ENCODE results near the gene C5AR1.

C5AR1 gene

GRCh38 chr19:47302249-47302648 lies 7.4 kb upstream of the C5AR1 start:
- DNase-seq (ENCODE audit: insufficient read length) (no peak), FAIRE-seq (no peak)
- TF ChIP-seq POLR2A (IDR thresholded peaks at IDR 0.05; ENCODE audit: low read depth, low read length) (no peak), POLR2AphosphoS5 (IDR thresholded peaks at IDR 0.05; ENCODE audit: low read depth, low read length) (no peak), TAF1 (IDR thresholded peaks at IDR 0.05; ENCODE audit: borderline replicate concordance, low read depth, low read length) (no peak)

DNA sequence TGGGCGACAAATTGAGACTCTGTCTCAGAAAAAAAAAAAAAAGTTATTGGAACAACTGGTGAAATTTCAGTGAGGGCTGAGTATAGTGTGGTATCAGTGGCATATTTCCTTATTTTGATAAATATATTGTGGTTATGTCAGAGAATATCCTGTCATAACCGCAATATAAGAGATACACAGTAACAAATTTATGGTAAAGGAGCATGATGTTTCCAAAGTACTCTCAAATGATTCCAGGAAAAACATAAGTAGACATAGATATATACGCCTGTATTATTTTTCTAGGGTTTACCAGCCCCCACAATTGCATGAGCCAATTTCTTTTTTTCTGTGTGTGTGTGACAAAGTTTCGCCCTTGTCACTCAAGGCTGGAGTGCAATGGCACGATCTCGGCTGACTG lies 5.7 kb upstream of the C5AR1 start:
- FAIRE-seq, result no peak
- DNase-seq (ENCODE audit: insufficient read length), result no peak
- no peak for TF ChIP-seq POLR2AphosphoS5 (IDR thresholded peaks at IDR 0.05; ENCODE audit: low read depth, low read length)
- TF ChIP-seq POLR2A (IDR thresholded peaks at IDR 0.05; ENCODE audit: low read depth, low read length), result no peak
- no peak for TF ChIP-seq TAF1 (IDR thresholded peaks at IDR 0.05; ENCODE audit: borderline replicate concordance, low read depth, low read length)

DNA sequence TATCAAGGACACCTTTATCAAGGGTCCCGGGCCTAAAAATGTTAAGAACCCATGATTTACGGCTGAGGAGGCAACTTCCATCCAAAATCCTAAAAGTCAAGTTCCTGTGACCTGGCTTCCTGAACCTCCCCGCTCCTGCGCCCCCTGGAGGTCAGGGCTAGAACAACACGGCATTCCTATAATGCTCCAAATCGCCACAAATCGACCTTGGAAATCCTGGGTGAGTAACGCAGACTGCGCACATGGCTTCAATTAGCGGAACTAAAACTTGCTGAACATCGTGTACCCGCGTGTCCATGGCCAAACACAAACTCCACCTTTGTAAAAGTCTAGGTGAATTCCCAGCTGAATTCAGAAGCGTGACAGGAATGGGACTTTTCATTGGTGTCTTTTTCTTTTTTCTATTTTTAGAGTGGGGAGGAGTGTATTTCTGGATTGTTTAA lies 4.3 kb upstream of the C5AR1 start:
- TF ChIP-seq POLR2A (IDR thresholded peaks at IDR 0.05; ENCODE audit: low read depth, low read length) (no peak), POLR2AphosphoS5 (IDR thresholded peaks at IDR 0.05; ENCODE audit: low read depth, low read length) (no peak), TAF1 (IDR thresholded peaks at IDR 0.05; ENCODE audit: borderline replicate concordance, low read depth, low read length) (no peak)
- no peak for DNase-seq (ENCODE audit: insufficient read length)
- peak; percentile 74 for FAIRE-seq

- TF ChIP-seq TAF1 (IDR thresholded peaks at IDR 0.05; ENCODE audit: borderline replicate concordance, low read depth, low read length), result no peak
- no peak for FAIRE-seq
- DNase-seq (ENCODE audit: insufficient read length), result no peak
Observed at GRCh38 chr19:47306303-47306702, 3.4 kb upstream of the C5AR1 start.

DNA sequence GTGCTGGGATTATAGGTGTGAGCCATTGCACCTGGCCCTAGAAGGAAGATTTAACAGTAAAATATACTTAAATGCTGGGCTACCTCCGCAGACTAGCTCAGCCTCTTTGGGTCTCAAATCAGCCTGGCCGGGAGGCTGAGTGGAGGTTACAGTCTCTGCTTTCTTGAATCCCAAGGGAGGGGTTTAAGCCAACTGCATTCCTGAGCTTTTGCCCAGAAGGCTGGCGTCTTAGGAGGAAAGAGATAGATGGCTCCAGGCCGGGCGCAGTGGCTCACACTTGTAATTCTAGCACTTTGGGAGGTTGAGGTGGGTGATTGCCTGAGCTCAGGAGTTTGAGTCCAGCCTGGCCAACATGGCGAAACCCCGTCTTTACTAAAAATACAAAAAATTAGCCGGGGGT lies 623 bp upstream of the C5AR1 start:
- TF ChIP-seq POLR2A (IDR thresholded peaks at IDR 0.05; ENCODE audit: low read depth, low read length) (no peak), POLR2AphosphoS5 (IDR thresholded peaks at IDR 0.05; ENCODE audit: low read depth, low read length) (no peak), TAF1 (IDR thresholded peaks at IDR 0.05; ENCODE audit: borderline replicate concordance, low read depth, low read length) (no peak)
- FAIRE-seq, result no peak

DNA sequence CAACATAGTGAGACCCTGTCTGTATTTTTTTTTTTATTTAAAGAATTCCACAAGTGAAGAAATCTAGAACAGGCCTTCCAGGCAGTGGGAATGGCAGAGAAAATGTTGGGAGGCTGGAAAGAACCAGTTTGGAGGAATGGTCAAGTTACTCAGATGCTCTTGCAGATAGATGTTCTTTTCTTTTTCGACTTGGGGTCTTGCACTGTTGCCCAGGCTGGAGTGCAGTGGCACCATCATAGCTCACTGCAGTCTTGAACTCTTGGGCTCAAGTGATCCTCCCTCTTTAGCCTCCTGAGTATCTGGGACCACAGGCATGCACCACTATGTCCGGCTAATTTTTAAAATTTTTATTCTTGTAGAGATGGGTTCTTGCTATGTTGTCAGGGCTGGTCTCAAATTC lies 662 bp downstream of the C5AR1 start:
- TF ChIP-seq TAF1 (IDR thresholded peaks at IDR 0.05; ENCODE audit: borderline replicate concordance, low read depth, low read length) (no peak), POLR2A (IDR thresholded peaks at IDR 0.05; ENCODE audit: low read depth, low read length) (no peak), POLR2AphosphoS5 (IDR thresholded peaks at IDR 0.05; ENCODE audit: low read depth, low read length) (no peak)
- no peak for FAIRE-seq
- no peak for DNase-seq (ENCODE audit: insufficient read length)

More for the DNA sequence above, 623 bp upstream of the C5AR1 start:
- no peak for DNase-seq (ENCODE audit: insufficient read length)

DNA sequence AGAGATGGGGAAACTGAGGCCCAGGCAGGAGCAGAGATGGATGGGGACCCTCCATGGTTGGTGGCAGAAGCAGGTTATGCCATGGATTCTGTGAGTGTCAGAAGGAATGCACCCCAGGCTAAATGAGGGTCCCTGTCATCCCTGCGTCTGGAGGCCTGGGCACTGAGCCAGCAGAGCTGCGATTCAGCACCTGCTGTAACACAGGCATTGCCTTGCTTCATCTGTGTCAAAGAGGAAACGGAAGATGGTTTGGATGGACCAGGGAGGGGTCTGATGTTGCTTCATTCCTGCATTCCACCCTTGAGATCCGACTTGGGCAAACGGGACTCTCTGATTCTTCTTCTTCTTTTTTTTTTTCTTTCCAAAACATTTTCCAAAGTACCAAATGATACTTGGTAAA lies 1.2 kb downstream of the C5AR1 start:
- FAIRE-seq (no peak), DNase-seq (ENCODE audit: insufficient read length) (no peak)
- TF ChIP-seq POLR2AphosphoS5 (IDR thresholded peaks at IDR 0.05; ENCODE audit: low read depth, low read length) (no peak), POLR2A (IDR thresholded peaks at IDR 0.05; ENCODE audit: low read depth, low read length) (no peak), TAF1 (IDR thresholded peaks at IDR 0.05; ENCODE audit: borderline replicate concordance, low read depth, low read length) (no peak)

DNA sequence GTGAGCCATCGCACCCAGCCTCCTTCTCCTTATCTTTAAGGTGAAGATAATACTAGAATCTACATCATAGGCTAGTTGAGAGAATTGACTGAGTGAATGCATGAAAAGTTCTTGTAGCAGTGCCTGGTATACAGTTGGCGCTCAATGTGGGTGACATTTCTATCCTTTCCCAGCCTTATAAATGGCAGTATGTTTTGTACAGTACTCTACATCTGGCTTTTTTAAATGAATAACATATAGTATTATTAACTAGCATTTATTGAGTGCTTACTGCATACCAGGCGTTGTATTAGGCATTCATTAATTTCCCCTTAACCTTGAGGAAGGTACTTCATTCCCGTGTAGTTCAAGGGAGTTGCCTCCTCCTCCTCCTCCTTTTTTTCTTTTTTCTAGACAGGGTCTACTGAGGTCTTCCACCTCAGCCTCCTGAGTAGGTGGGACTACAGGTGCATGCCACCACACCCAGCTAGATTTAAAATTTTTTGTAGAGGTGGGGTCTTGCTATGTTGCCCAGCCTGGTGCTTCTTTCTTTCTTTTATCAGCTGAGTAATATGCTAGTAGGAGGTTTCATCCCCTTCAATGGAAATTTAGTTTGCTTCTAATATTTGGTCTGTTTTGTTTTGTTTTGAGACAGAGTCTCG lies 2.8 kb downstream of the C5AR1 start:
- FAIRE-seq, result no peak

GRCh38 chr19:47313754-47314295 lies 4.2 kb downstream of the C5AR1 start:
- no peak for DNase-seq (ENCODE audit: insufficient read length)
- no peak for FAIRE-seq
- TF ChIP-seq POLR2AphosphoS5 (IDR thresholded peaks at IDR 0.05; ENCODE audit: low read depth, low read length) (no peak), POLR2A (IDR thresholded peaks at IDR 0.05; ENCODE audit: low read depth, low read length) (no peak), TAF1 (IDR thresholded peaks at IDR 0.05; ENCODE audit: borderline replicate concordance, low read depth, low read length) (no peak)

More for the DNA sequence above, 2.8 kb downstream of the C5AR1 start:
- no peak for TF ChIP-seq POLR2A (IDR thresholded peaks at IDR 0.05; ENCODE audit: low read depth, low read length)
- TF ChIP-seq POLR2AphosphoS5 (IDR thresholded peaks at IDR 0.05; ENCODE audit: low read depth, low read length), result no peak
- TF ChIP-seq TAF1 (IDR thresholded peaks at IDR 0.05; ENCODE audit: borderline replicate concordance, low read depth, low read length), result no peak
- no peak for DNase-seq (ENCODE audit: insufficient read length)

DNA sequence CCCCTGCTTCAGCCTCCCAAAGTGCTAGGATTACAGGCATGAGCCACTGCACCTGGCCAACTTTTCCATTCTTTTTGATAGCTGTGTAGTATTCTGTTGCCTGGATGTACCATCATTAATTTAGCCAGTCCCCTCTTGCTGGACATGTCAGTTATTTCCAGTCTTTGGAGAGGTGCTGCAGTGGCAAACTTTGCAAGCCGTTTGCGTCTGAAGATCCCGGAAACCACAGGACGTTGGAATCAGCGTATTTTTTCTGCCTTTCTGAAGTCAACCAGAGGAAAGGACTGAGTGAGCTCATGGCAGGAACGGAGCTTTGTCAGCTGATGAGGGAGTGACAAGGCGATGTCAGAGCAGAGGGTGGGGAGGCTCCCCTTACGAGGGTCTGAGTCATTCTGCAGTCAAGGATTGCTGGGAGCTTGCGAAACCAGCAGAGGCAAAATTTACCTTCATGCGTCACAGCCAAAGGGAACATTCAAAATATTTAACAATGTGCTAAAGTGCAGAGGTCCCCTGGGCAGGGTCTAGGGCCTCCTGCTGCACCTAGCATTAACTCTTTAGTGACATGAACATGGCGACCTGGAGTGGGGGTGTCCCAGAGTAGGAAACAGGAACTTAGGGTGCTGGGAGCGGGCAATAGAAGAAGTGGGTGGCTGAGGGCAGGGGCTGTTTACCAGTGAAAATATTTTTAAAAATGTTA lies 5.6 kb downstream of the C5AR1 start:
- no peak for FAIRE-seq
- DNase-seq (ENCODE audit: insufficient read length), result no peak
- TF ChIP-seq POLR2A (IDR thresholded peaks at IDR 0.05; ENCODE audit: low read depth, low read length), result no peak
- no peak for TF ChIP-seq POLR2AphosphoS5 (IDR thresholded peaks at IDR 0.05; ENCODE audit: low read depth, low read length)
- TF ChIP-seq TAF1 (IDR thresholded peaks at IDR 0.05; ENCODE audit: borderline replicate concordance, low read depth, low read length), result no peak

DNA sequence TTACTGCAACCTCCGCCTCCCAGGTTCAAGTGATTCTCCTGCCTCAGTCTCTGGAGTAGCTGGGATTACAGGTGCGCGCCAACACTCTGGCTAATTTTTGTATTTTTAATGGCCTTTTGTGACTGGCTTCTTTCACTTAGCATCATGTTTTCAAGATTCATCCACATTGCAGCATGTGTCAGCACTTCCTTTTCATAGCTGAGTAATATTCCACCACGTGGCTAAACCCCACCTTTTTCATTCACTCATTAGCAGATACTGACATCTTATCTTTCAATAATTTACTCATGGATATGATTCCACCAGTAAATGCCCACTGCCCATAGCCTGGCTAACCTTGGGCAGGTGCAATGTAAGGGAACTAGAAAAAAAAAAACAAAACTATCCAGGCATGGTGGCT lies 6.9 kb downstream of the C5AR1 start:
- DNase-seq (ENCODE audit: insufficient read length), result no peak
- no peak for TF ChIP-seq POLR2AphosphoS5 (IDR thresholded peaks at IDR 0.05; ENCODE audit: low read depth, low read length)
- no peak for TF ChIP-seq TAF1 (IDR thresholded peaks at IDR 0.05; ENCODE audit: borderline replicate concordance, low read depth, low read length)
- TF ChIP-seq POLR2A (IDR thresholded peaks at IDR 0.05; ENCODE audit: low read depth, low read length), result no peak
- FAIRE-seq, result no peak
